GM18505 (cell line): Measurements from ENCODE around the gene RASAL2.
"Not testable (repeated sequence)": the region's sequence is repeated elsewhere in the genome, so short reads cannot be mapped to it uniquely, and the experiment has no call there.

ENCODE experiments used
- ATAC-seq: cut with Tn5 transposase; IDR thresholded peaks from one replicate; pipeline ENCODE4 v1.9.1; 2021; ENCODE audit not compliant: unreplicated experiment
- POLR2A ChIP-seq: IDR thresholded peaks from 4 replicates; pipeline ENCODE4 v1.6.1; 2011; ENCODE audit warnings: borderline replicate concordance; ENCODE audit not compliant: insufficient read depth, insufficient read length; ENCODE audit errors: extremely low read depth

Gene RASAL2

DNA sequence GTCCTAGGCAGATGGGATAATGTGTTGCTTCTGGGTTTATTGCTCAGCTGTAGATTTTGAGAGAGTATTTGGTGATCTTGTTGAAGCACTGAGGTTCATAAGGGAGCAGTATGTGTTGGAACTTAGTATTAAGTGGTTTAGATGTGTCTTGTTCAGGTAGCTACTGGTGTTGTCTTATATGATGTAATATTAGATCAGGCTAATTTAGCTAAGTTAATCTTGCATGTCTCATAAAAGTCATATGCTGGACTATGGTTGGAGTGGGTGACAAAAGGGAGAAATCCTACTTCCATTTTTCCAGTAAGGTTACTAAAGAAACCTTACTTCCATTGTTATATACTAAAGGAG lies 206.4 kb downstream of the RASAL2 start:
- ATAC-seq, result no peak

GRCh38 chr1:178301141-178301540 lies 207.2 kb downstream of the RASAL2 start:
- TF ChIP-seq POLR2A, result no peak
- no peak for ATAC-seq

More for the DNA sequence above, 206.4 kb downstream of the RASAL2 start:
- TF ChIP-seq POLR2A, result no peak

- no peak for TF ChIP-seq POLR2A
Measured at GRCh38 chr1:178307264-178307663, 213.4 kb downstream of the RASAL2 start.

GRCh38 chr1:178308438-178308837 lies 214.5 kb downstream of the RASAL2 start:
- ATAC-seq, result no peak
- TF ChIP-seq POLR2A, result no peak

More at GRCh38 chr1:178307264-178307663, 213.4 kb downstream of the RASAL2 start:
- no peak for ATAC-seq

DNA sequence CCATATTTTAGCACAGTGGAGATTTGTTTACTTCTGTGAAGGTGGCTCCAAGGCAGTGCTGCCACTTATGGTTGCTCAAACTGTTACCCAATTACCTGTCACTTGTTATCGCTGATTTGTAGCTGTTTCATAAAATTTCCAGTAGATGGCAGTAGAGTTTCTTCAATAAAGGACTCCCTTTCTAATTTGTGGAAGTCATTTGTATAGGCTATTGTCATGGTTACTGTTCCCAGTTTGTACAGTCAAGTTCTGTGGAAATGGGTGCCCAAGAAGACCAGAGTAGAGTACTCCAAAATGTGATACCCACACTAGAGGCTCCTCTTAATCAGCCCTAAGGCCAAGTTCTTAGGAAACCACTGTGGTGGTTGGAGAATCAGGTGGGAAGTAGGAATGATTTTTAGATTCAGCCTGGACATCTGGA lies 216.8 kb downstream of the RASAL2 start:
- no peak for TF ChIP-seq POLR2A
- no peak for ATAC-seq

DNA sequence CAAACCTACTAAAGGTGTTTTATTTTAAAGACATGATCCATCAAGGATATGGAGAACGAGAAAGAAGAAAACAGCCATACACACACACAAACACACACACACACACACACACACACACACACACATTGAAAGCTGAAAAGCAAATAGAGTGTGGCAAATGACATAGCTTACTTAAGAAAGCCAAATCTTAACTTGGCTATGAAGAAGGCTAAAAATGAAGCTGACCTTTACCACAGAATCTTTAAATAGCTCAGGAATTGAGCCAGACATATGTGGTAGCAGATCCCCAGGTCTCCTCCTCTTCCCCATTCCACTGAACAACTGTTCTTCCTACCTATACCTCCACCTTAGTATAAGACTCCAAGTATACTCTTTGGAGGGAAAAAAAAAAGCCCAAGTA lies 217.3 kb downstream of the RASAL2 start:
- no peak for TF ChIP-seq POLR2A
- ATAC-seq, result no peak

DNA sequence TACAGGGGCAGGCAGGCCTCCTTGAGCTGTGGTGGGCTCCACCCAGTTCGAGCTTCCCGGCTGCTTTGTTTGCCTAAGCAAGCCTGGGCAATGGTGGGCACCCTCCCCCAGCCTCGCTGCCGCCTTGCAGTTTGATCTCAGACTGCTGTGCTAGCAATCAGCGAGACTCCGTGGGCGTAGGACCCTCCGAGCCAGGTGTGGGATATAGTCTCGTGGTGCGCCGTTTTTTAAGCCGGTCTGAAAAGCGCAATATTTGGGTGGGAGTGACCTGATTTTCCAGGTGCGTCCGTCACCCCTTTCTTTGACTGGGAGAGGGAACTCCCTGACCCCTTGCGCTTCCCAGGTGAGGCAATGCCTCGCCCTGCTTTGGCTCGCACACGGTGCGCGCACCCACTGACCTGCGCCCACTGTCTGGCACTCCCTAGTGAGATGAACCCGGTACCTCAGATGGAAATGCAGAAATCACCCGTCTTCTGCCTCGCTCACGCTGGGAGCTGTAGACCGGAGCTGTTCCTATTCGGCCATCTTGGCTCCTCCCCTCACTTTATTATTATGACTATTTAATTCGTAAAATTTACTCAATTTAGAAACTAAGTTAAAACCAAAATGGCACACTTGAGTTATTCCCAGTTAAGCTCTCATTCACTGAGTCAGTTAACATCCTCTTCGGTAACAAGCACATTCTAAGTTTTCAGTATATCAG lies 226.5 kb downstream of the RASAL2 start:
- ATAC-seq, result not testable (repeated sequence)

DNA sequence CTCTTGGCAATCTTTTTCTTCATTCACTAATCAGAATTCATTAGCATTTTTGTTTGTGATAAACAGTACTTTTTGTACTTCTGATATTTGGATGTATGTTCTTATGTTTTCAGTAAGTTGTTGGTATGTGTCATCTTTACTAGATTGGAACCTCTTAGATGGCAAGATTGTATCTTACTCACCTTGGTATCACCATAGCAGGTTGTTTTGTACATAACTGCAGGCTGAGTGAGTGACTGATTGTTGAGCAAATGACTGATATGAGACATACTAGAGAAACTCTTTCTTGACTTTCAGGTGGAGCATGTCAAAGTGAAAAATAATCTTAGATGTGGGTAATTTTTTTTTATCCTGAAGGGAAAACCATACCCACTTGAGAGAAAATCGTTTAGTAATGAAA lies 229.2 kb downstream of the RASAL2 start:
- no peak for ATAC-seq
- TF ChIP-seq POLR2A, result no peak

DNA sequence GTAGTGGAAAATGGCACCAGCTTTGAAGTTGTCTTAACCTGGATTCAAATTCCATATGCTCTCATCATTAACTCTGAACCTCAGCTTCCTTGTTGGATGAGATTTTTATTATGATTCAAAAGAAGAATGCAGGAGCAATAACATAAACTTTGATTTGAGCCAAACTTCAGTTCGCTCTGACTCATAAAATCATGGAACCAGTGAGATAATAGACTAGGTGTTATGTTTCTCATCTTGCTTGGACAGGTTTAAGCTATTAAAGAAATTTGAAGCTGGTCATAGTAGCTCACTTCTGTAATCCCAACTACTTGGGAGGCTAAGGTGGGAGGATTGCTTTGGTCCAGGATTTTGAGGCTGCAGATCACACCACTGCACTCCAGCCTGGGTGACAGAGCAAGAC lies 230.1 kb downstream of the RASAL2 start:
- no peak for ATAC-seq
- TF ChIP-seq POLR2A, result no peak

DNA sequence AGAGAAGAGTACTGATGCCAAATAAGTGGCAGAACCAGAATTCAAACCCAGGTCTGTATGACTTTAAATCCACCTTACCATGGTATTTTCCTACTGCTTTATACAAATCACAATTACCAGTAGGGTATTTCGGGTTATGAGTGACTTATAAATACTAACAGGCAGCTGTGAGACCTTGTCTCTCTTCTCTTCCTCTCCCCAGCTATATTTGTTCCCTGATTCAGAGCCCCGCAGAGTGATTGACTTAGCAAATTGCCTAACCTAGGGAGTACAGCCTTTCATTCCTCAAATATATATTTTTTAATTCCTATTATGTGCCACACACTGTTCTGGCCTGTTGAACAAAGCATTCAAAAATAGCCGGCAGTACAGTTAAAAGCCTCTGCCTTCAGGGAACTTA lies 234.8 kb downstream of the RASAL2 start:
- no peak for ATAC-seq
- no peak for TF ChIP-seq POLR2A

GRCh38 chr1:178330153-178330552 lies 236.2 kb downstream of the RASAL2 start:
- TF ChIP-seq POLR2A, result no peak
- no peak for ATAC-seq

DNA sequence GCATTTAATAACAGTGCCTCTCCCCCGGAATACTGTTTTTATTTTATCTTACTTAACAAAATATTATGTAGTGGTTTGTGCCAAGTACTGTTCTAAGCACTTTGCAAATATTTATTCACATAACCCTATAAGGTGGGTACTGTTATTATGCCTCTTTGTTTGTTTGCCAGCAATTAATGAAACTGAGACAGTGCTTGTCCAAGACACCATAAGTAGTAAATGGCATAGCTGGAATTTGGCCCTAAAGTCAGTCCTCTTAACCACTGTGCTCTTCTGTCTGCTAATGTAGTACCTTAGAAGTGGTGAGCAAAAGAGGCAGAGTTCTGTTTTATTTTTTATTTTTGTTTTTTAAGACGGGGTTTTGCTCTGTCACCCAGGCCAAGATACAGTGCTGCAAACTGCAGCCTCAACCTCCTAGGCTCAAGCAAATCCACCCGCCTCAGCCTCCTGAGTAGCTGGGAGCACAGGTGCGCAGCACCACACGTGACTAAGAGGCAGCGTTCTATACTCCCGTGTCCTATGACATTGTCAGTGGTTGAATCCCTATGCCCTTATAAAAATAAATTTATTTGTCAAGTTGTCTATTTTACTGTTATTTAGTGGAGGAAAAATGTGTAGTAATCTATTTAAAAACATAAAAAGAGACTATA lies 237.1 kb downstream of the RASAL2 start:
- ATAC-seq, result no peak
- TF ChIP-seq POLR2A, result no peak

DNA sequence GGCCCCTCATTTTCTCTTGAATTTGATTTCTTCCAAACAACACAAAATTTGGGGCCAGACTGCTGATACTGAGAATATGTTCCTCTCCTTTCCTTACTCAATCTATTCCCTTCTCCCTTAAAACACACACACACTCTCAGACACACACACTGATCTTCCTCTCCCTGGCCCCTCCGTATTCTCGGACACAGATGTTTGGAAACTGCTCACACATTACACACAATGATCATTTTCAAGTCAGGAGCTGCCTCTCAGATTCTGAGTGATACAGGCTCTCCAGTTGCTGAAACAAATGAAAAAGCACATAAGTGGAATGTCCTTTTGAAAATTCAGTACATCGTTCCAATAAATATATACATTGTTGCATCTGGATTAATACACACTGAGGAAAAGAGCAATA lies 241.5 kb downstream of the RASAL2 start:
- no peak for TF ChIP-seq POLR2A
- no peak for ATAC-seq

DNA sequence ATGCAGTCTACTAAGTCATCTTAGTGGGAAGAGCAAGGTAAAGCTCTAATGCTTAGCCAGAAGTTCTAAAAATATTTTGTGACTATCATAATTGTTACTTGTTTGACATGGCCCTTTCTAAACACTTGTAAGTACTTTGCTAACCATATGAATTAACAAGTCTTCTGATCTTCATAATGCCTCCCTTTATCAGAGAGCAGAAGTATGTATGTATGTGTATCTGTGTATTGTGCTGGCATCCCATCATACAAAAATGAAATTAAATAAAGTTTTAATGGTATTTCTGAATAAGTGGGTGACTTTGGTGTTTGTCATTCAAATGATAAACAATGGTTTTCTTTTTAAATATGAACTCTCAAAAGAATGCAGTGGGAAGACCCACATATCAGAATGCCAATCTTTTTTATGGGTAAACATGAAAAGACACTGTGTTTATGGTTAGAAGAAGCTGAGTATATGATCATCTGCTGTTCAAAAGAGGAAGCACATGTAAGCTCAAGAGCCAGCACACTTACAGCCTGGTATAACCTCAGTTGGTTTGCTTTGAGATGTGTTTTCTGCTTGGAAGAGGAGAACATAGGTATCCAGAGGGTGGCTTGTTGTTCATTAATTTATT lies 243.3 kb downstream of the RASAL2 start:
- TF ChIP-seq POLR2A, result no peak
- no peak for ATAC-seq
